Hepatocyte (in vitro differentiated cells): ENCODE data around the gene ADCY9.

Source experiments
- CTCF ChIP-seq: fragments of 200-600 bp; sonication (generic); IDR thresholded peaks from 2 replicates; pipeline ENCODE4 v1.5.1; 2016; ENCODE audit warnings: antibody characterized with exemption, mild to moderate bottlenecking; ENCODE audit not compliant: poor library complexity
- EZH2 ChIP-seq: fragments of 200-600 bp; sonication (generic); IDR thresholded peaks from 2 replicates; pipeline ENCODE4 v1.6.1; 2016; ENCODE audit warnings: antibody characterized with exemption, mild to moderate bottlenecking, borderline replicate concordance

GRCh38 chr16:4116325-4117249 lies at the start of gene ADCY9:
- TF ChIP-seq CTCF (no peak), EZH2 (no peak)
